ENCODE data around the gene PTPRN2. TPM values are rescaled to one million over a fixed set of nuclear protein-coding genes. Genes with fewer than 3 reads are reported as not detected.

The PTPRN2 gene
- total and polyA plus RNA-seq, 9 of the 15 experiments (the other 6 are each of a cell fraction or from before 2014, with no cell fraction given) = not detected

DNA sequence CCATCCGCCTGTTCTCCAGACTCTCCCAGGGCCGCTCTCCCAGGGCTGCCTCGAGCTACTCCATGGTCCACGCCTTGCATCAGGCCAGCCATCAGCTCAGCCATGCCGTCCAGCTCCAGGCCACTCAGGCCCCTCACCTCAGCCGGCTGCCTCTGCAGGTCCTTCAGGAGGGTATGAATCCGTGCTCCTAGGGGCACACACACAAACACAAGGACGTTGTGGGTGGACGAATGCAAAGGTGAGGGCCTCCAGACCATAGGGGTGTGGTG lies 449.4 kb downstream of the PTPRN2 start:
- Histone ChIP-seq H3K4me3 (no peak overlapping the region), H3K9me1 (ENCODE audit: control insufficient read depth, insufficient read depth, low read length) (no peaks in the 10 kb centered on the region), H3K36me3 (ENCODE audit: control insufficient read depth, insufficient read depth, low read length) (no peaks in the 10 kb centered on the region), H3K27ac (ENCODE audit: extremely low read depth, low read depth, low read length) (no peak overlapping the region), H3K79me2 (ENCODE audit: control insufficient read depth, insufficient read depth, low read length) (no peaks in the 10 kb centered on the region), H4K20me1 (replicated peaks; ENCODE audit: control insufficient read depth, insufficient read depth, low read length) (no peaks in the 10 kb centered on the region), H3K27me3 (ENCODE audit: control insufficient read depth in 2 of 2, insufficient read depth in 2 of 2, low read length in 2 of 2) (peaks cover 40 to 84% of the 10 kb centered on the region in 2 experiments), H3K9me3 (replicated peaks; ENCODE audit: control insufficient read depth, insufficient read depth, low read depth, low read length) (no peaks in the 10 kb centered on the region), H2AFZ (ENCODE audit: low read depth, low read length) (no peak overlapping the region), H3K4me1 (replicated peaks in 1 of 2; ENCODE audit: control insufficient read depth in 2 of 2, insufficient read depth in 2 of 2, low read length in 2 of 2) (no peaks in the 10 kb centered on the region), H3K4me2 (ENCODE audit: insufficient read depth, low read length) (no peak overlapping the region), H3K9ac (ENCODE audit: insufficient read depth in 1 of 2, low read depth in 2 of 2, low read length in 2 of 2) (no peak overlapping the region)
- DNase-seq (ENCODE audit: extremely low read depth in 1 of 4, low spot score in 3 of 4) (no peak), FAIRE-seq (no peak), ATAC-seq (no peak)
- intact Hi-C loops (cut with micrococcal nuclease) = no loop called here
- no TSS peak for BruUV-seq (replicated peaks)
- no peak for TF ChIP-seq ZNF696 (CRISPR knock-in tag; conservative IDR thresholded peaks at IDR 0.05)
- no peak for TF ChIP-seq GATAD2A (IDR thresholded peaks at IDR 0.05)
- no peak for TF ChIP-seq SMARCE1 (IDR thresholded peaks at IDR 0.05)
- no peak for TF ChIP-seq GATA2 (CRISPR knock-in tag; IDR thresholded peaks at IDR 0.05)
- no peak for TF ChIP-seq ELF4 (CRISPR knock-in tag; IDR thresholded peaks at IDR 0.05)
- no peak for TF ChIP-seq CEBPG (CRISPR knock-in tag; IDR thresholded peaks at IDR 0.05)
- no peak for TF ChIP-seq CEBPG (tag; conservative IDR thresholded peaks at IDR 0.05 in 1 of 2, IDR thresholded peaks at IDR 0.05 in 1 of 2)
- TF ChIP-seq XRCC4 (IDR thresholded peaks at IDR 0.05; ENCODE audit: extremely low read depth, insufficient read depth, insufficient read length) = no peak
- no peak for TF ChIP-seq POLR2AphosphoS2 (IDR thresholded peaks at IDR 0.05; ENCODE audit: low read length)
- no peak for TF ChIP-seq ZNF212 (CRISPR knock-in tag; IDR thresholded peaks at IDR 0.05)
- no peak for TF ChIP-seq PTRF (tag; IDR thresholded peaks at IDR 0.05)
- TF ChIP-seq ZNF586 (CRISPR knock-in tag; conservative IDR thresholded peaks at IDR 0.05) = no peak
- TF ChIP-seq ILF3 (IDR thresholded peaks at IDR 0.05; ENCODE audit: borderline replicate concordance) = no peak
- TF ChIP-seq BRD9 (IDR thresholded peaks at IDR 0.05; ENCODE audit: low read depth, partially characterized antibody) = no peak
- no peak for TF ChIP-seq STAT5B (CRISPR knock-in tag; IDR thresholded peaks at IDR 0.05)
- in situ Hi-C loops (cut with MboI) = no loop called here
- ChIA-PET POLR2A (no interaction called here), CTCF (ENCODE audit: low intra/inter-chr PET ratio) (no interaction called here)
- under 1% methylated on average over 9 of the region's 9 CpGs for WGBS (ENCODE audit: insufficient coverage, low coverage, missing lambda C conversion rate)
